ENCODE results near the gene IRF1. TPM values are rescaled to one million over a fixed set of nuclear protein-coding genes. Genes with fewer than 3 reads are reported as not detected.
A peak's percentile ranks its signal among the peaks of the same experiment; 100 is the strongest.

The IRF1 gene
- total RNA-seq, 1 donor, result 24.6 TPM

DNA sequence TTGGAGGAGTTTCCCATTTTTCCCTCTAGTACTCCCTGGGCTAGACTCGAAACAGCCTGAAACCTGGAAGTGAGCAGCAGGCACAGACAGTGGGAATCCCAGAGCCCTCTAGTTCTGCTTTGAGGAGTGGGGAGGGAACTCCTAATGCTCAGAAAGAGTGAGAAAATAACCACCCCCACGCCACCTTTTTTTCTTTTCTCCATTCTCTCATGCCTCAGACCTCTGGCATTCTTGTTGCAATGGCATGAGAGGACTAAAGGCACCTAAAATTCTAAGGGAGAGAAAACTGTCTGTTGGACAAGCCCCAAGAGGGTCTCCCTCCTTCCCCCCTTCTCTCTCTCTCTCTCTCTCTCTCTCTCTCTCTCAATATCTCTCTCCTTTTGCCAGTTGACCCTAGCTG, 15.1 kb upstream of the IRF1 start:
- no peak for TF ChIP-seq CTCF (IDR thresholded peaks at IDR 0.05; ENCODE audit: insufficient read depth, low read length)
- no peak overlapping the region for H3K4me3 ChIP-seq (ENCODE audit: low read depth, low read length)
- DNase-seq (ENCODE audit: low read depth), result no peak

GRCh38 chr5:132504746-132505145, 14.2 kb upstream of the IRF1 start:
- H3K4me3 ChIP-seq (ENCODE audit: low read depth, low read length), result no peak overlapping the region
- TF ChIP-seq CTCF (IDR thresholded peaks at IDR 0.05; ENCODE audit: insufficient read depth, low read length), result no peak
- no peak for DNase-seq (ENCODE audit: low read depth)

- no peak overlapping the region for H3K4me3 ChIP-seq (ENCODE audit: low read depth, low read length)
- no peak for DNase-seq (ENCODE audit: low read depth)
- TF ChIP-seq CTCF (IDR thresholded peaks at IDR 0.05; ENCODE audit: insufficient read depth, low read length), result no peak
These were observed 12.7 kb upstream of the IRF1 start for GRCh38 chr5:132503244-132503643.

GRCh38 chr5:132501961-132502931, 11.7 kb upstream of the IRF1 start:
- no peak for TF ChIP-seq CTCF (IDR thresholded peaks at IDR 0.05; ENCODE audit: insufficient read depth, low read length)
- H3K4me3 ChIP-seq (ENCODE audit: low read depth, low read length), result no peak overlapping the region
- DNase-seq (ENCODE audit: low read depth), result peak; percentile 37

GRCh38 chr5:132501629-132501956, 11.0 kb upstream of the IRF1 start:
- no peak for DNase-seq (ENCODE audit: low read depth)
- TF ChIP-seq CTCF (IDR thresholded peaks at IDR 0.05; ENCODE audit: insufficient read depth, low read length), result no peak
- no peak overlapping the region for H3K4me3 ChIP-seq (ENCODE audit: low read depth, low read length)

GRCh38 chr5:132500931-132501628, 10.5 kb upstream of the IRF1 start:
- peak; percentile 72 for DNase-seq (ENCODE audit: low read depth)
- peak; percentile 78 for TF ChIP-seq CTCF (IDR thresholded peaks at IDR 0.05; ENCODE audit: insufficient read depth, low read length)
- no peak overlapping the region for H3K4me3 ChIP-seq (ENCODE audit: low read depth, low read length)
